OCI-LY1 (cell line): ENCODE results near the gene ATXN1.
"Not testable (repeated sequence)": the region's sequence is repeated elsewhere in the genome, so short reads cannot be mapped to it uniquely, and the experiment has no call there.

Experiments used
- H2AFZ ChIP-seq: fragments of 200-600 bp; sonication (generic), shearing (Covaris generic); 2 replicates; pipeline ENCODE4 v1.6.0; 2014; ENCODE audit warnings: antibody characterized with exemption, mild to moderate bottlenecking, low read length
- H3F3A ChIP-seq: fragments of 200-600 bp; sonication (generic), shearing (Covaris generic); 2 replicates; pipeline ENCODE4 v1.6.0; 2014; ENCODE audit warnings: mild to moderate bottlenecking, antibody characterized with exemption, low read length, moderate library complexity; ENCODE audit not compliant: insufficient read depth
- H3K27ac ChIP-seq: fragments of 200-600 bp; sonication (generic); 2 replicates; pipeline ENCODE4 v1.5.1; 2014; ENCODE audit warnings: low read length, mixed run types, mild to moderate bottlenecking, low read depth; ENCODE audit not compliant: poor library complexity, severe bottlenecking
- H3K27me3 ChIP-seq: fragments of 200-600 bp; sonication (generic); 2 replicates; pipeline ENCODE4 v1.6.0; 2014; ENCODE audit warnings: antibody characterized with exemption, mild to moderate bottlenecking, low read length, moderate library complexity; ENCODE audit not compliant: insufficient read depth
- H3K36me3 ChIP-seq: fragments of 200-600 bp; sonication (generic); 2 replicates; pipeline ENCODE4 v1.6.1; 2014; ENCODE audit warnings: mild to moderate bottlenecking, antibody characterized with exemption, low read length, moderate library complexity, mixed read lengths; ENCODE audit not compliant: insufficient read depth
- H3K4me1 ChIP-seq: fragments of 200-600 bp; sonication (generic); 2 replicates; pipeline ENCODE4 v1.5.1; 2014; ENCODE audit warnings: mild to moderate bottlenecking, low read length, moderate library complexity; ENCODE audit not compliant: insufficient read depth, severe bottlenecking
- H3K4me2 ChIP-seq: fragments of 200-600 bp; sonication (generic), shearing (Covaris generic); 2 replicates; pipeline ENCODE4 v1.6.1; 2014; ENCODE audit warnings: low read length
- H3K4me3 ChIP-seq: fragments of 200-600 bp; sonication (generic); 2 replicates; pipeline ENCODE4 v1.5.1; 2014; ENCODE audit warnings: low read length, low read depth, mild to moderate bottlenecking, mixed read lengths; ENCODE audit not compliant: poor library complexity, severe bottlenecking
- H3K79me2 ChIP-seq: fragments of 200-600 bp; shearing (Covaris generic); 2 replicates; pipeline ENCODE4 v1.6.1; 2016; ENCODE audit warnings: mixed run types, low read length, mixed read lengths; ENCODE audit not compliant: insufficient read depth
- H3K9ac ChIP-seq: fragments of 200-600 bp; sonication (generic), shearing (Covaris generic); 2 replicates; pipeline ENCODE4 v1.6.1; 2014; ENCODE audit warnings: mild to moderate bottlenecking, low read length, mixed read lengths
- H3K9me2 ChIP-seq: fragments of 200-600 bp; sonication (generic), shearing (Covaris generic); 2 replicates; pipeline ENCODE4 v1.6.1; 2014; ENCODE audit warnings: low read depth, mild to moderate bottlenecking, low read length, mixed read lengths
- H3K9me3 ChIP-seq: fragments of 200-600 bp; shearing (Covaris generic); 2 replicates; pipeline ENCODE4 v1.6.1; 2014; ENCODE audit warnings: low read length, mixed read lengths
- H4K20me1 ChIP-seq: fragments of 200-600 bp; sonication (generic), shearing (Covaris generic); 2 replicates; pipeline ENCODE4 v1.6.0; 2016; ENCODE audit warnings: mild to moderate bottlenecking, low read length; ENCODE audit not compliant: insufficient read depth
- EZH2 ChIP-seq: fragments of 200-600 bp; sonication (generic), shearing (Covaris generic); IDR thresholded peaks from 2 replicates; pipeline ENCODE4 v1.8.0; 2017; ENCODE audit warnings: borderline replicate concordance, mixed run types, mild to moderate bottlenecking, antibody characterized with exemption, low read length, moderate library complexity, mixed read lengths
- TF ChIP-seq, protein P1 (sequence below): fragments of 200-600 bp; sonication (generic), shearing (Covaris generic); IDR thresholded peaks from 2 replicates; pipeline ENCODE4 v1.5.1; 2017; ENCODE audit warnings: mild to moderate bottlenecking, antibody characterized with exemption, low read length, moderate library complexity, mixed read lengths

Gene ATXN1

DNA sequence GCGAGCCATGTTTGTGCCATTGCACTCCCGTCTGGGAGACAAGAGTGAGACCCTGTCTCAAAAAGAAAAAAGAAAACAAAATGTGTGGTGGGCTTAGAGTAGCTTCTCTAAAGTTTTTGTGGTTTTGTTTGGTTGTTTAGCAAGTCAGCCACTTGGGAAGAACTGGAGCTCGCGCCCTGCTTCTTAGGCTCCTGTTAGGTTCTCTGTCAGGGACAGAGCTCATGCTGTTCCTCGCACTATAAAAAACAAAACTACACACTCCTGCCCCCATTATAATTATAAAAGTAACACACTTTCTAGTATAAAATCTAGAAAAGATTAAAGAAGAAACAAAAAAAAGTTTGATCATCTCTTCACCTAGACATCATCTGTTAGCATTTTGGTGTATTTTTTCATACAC is 489.8 kb downstream of the ATXN1 start:
- no peak overlapping the region for H3K9ac ChIP-seq
- no peaks in the 10 kb centered on the region for H3K79me2 ChIP-seq
- no peaks in the 10 kb centered on the region for H3K9me3 ChIP-seq
- no peak overlapping the region for H3K4me3 ChIP-seq
- H3F3A ChIP-seq, result no peaks in the 10 kb centered on the region
- no peaks in the 10 kb centered on the region for H4K20me1 ChIP-seq
- no peaks in the 10 kb centered on the region for H3K36me3 ChIP-seq
- H3K4me1 ChIP-seq, result no peaks in the 10 kb centered on the region
- TF ChIP-seq EZH2, result no peak
- TF ChIP-seq, protein P1, sequence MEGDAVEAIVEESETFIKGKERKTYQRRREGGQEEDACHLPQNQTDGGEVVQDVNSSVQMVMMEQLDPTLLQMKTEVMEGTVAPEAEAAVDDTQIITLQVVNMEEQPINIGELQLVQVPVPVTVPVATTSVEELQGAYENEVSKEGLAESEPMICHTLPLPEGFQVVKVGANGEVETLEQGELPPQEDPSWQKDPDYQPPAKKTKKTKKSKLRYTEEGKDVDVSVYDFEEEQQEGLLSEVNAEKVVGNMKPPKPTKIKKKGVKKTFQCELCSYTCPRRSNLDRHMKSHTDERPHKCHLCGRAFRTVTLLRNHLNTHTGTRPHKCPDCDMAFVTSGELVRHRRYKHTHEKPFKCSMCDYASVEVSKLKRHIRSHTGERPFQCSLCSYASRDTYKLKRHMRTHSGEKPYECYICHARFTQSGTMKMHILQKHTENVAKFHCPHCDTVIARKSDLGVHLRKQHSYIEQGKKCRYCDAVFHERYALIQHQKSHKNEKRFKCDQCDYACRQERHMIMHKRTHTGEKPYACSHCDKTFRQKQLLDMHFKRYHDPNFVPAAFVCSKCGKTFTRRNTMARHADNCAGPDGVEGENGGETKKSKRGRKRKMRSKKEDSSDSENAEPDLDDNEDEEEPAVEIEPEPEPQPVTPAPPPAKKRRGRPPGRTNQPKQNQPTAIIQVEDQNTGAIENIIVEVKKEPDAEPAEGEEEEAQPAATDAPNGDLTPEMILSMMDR, result no peak
- no peak overlapping the region for H2AFZ ChIP-seq
- H3K4me2 ChIP-seq, result no peak overlapping the region
- H3K9me2 ChIP-seq, result no peaks in the 10 kb centered on the region
- no peak overlapping the region for H3K27ac ChIP-seq
- no peaks in the 10 kb centered on the region for H3K27me3 ChIP-seq

DNA sequence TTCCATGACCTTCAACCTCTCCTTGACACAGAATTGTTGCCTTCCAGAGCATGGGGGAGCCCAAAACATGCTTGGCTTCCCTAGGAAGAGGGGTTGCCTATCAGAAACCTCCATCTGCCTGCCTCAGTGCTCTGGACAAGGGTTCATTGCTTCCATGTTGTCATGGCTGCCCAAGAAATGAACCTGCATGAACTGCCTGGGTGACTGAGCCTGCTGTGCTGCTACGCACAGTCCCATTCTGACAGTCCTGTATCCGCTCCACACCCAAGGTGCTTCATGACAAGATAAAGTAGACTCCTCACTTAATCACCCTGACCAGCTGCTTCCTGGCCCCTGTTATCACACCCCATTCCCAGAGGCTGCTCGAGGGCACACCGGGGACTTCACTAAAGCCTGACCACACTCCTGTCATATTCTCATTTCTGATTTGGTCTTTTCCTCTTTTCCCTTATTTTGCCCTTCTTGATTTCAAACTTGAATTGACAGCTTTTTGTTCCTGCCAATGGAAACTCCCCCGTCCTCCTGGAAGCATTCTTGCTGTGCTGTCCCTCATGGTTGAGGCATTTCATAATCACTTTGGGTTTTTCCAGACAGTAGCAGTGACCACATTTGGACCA is 491.0 kb downstream of the ATXN1 start:
- Histone ChIP-seq H3K4me2 (no peak overlapping the region), H2AFZ (no peak overlapping the region), H3K4me3 (no peak overlapping the region), H3K9ac (no peak overlapping the region), H3K9me2 (no peaks in the 10 kb centered on the region), H3K36me3 (no peaks in the 10 kb centered on the region), H3K27ac (no peak overlapping the region), H3K27me3 (no peaks in the 10 kb centered on the region), H3F3A (no peaks in the 10 kb centered on the region), H3K79me2 (no peaks in the 10 kb centered on the region), H4K20me1 (no peaks in the 10 kb centered on the region), H3K4me1 (no peaks in the 10 kb centered on the region), H3K9me3 (no peaks in the 10 kb centered on the region)
- TF ChIP-seq, protein P1, result no peak
- TF ChIP-seq EZH2, result no peak

- not testable (repeated sequence) for H3K4me2 ChIP-seq, H3K27me3 ChIP-seq, H3K36me3 ChIP-seq, H3K9ac ChIP-seq, H4K20me1 ChIP-seq, H3K4me3 ChIP-seq, H3K79me2 ChIP-seq, H3K27ac ChIP-seq, H3F3A ChIP-seq, H2AFZ ChIP-seq, H3K9me2 ChIP-seq, H3K9me3 ChIP-seq, H3K4me1 ChIP-seq
Measured at GRCh38 chr6:16269442-16270070, 491.7 kb downstream of the ATXN1 start.
